Neural cell (in vitro differentiated cells): ENCODE results near the gene TRIM8. TPM values are rescaled to one million over a fixed set of nuclear protein-coding genes. Genes with fewer than 3 reads are reported as not detected.

Experiments
- H2AFZ ChIP-seq: fragments of 200-600, 300-800 bp; sonication (generic), shearing (Covaris generic); 2 replicates; pipeline ENCODE4 v1.6.0; 2014; ENCODE audit warnings: low read depth, mild to moderate bottlenecking, antibody characterized with exemption, low read length, moderate library complexity
- H3F3A ChIP-seq: fragments of 200-600 bp; shearing (Covaris generic); 2 replicates; pipeline ENCODE4 v1.6.1; 2016; ENCODE audit warnings: mild to moderate bottlenecking, moderate library complexity, mixed read lengths, antibody characterized with exemption, low read length; ENCODE audit not compliant: insufficient read depth, poor library complexity, severe bottlenecking
- H3K27ac ChIP-seq: fragments of 200-600, 300-800 bp; sonication (generic), shearing (Covaris generic); 2 replicates; pipeline ENCODE4 v1.5.1; 2014; ENCODE audit warnings: mild to moderate bottlenecking, low read length, moderate library complexity
- H3K27me3 ChIP-seq: fragments of 300-800, 200-600 bp; sonication (generic), shearing (Covaris generic); 2 replicates; pipeline ENCODE4 v1.6.0; 2014; ENCODE audit warnings: mild to moderate bottlenecking, low read depth, low read length, moderate library complexity; ENCODE audit not compliant: insufficient read depth
- H3K36me3 ChIP-seq: fragments of 300-800, 200-600 bp; sonication (generic), shearing (Covaris generic); 2 replicates; pipeline ENCODE4 v1.5.1; 2014; ENCODE audit warnings: mild to moderate bottlenecking, antibody characterized with exemption, low read length, moderate library complexity; ENCODE audit not compliant: insufficient read depth
- H3K4me2 ChIP-seq: fragments of 300-800, 200-600 bp; sonication (generic), shearing (Covaris generic); 2 replicates; pipeline ENCODE4 v1.6.0; 2014; ENCODE audit warnings: mild to moderate bottlenecking, low read length
- H3K4me3 ChIP-seq: fragments of 300-800, 200-600 bp; sonication (generic), shearing (Covaris generic); 2 replicates; pipeline ENCODE4 v1.5.1; 2014; ENCODE audit warnings: mild to moderate bottlenecking, low read length, moderate library complexity
- H3K79me2 ChIP-seq: fragments of 200-600 bp; shearing (Covaris generic); replicated peaks from 2 replicates; pipeline ENCODE4 v1.6.0; 2014; ENCODE audit warnings: mild to moderate bottlenecking, low read length, moderate library complexity; ENCODE audit not compliant: insufficient read depth
- H3K9ac ChIP-seq: fragments of 300-800, 200-600 bp; sonication (generic), shearing (Covaris generic); 2 replicates; pipeline ENCODE4 v1.6.1; 2016; ENCODE audit warnings: mild to moderate bottlenecking, low read length, mixed read lengths
- H3K9me2 ChIP-seq: fragments of 200-600 bp; shearing (Covaris generic); 2 replicates; pipeline ENCODE4 v1.6.1; 2016; ENCODE audit warnings: mild to moderate bottlenecking, low read length, mixed read lengths; ENCODE audit not compliant: insufficient read depth
- H3K9me3 ChIP-seq: fragments of 200-600, 300-800 bp; sonication (generic), shearing (Covaris generic); 2 replicates; pipeline ENCODE4 v1.6.1; 2016; ENCODE audit warnings: mild to moderate bottlenecking, mixed run types, low read length, moderate library complexity, mixed read lengths
- H4K20me1 ChIP-seq: fragments of 200-600 bp; shearing (Covaris generic); 2 replicates; pipeline ENCODE4 v1.6.1; 2016; ENCODE audit warnings: mild to moderate bottlenecking, mixed run types; ENCODE audit not compliant: insufficient read depth
- EP300 ChIP-seq: fragments of 450-650 bp; conservative IDR thresholded peaks from 2 replicates; pipeline ENCODE4 v1.6.1; 2014; ENCODE audit warnings: antibody characterized with exemption, mild to moderate bottlenecking, moderate library complexity; ENCODE audit not compliant: poor library complexity, severe bottlenecking
- EZH2 ChIP-seq: fragments of 200-600, 300-800 bp; shearing (Covaris generic), sonication (generic); IDR thresholded peaks from 2 replicates; pipeline ENCODE4 v1.6.1; 2014; ENCODE audit warnings: antibody characterized with exemption, low read length, borderline replicate concordance, mild to moderate bottlenecking; ENCODE audit not compliant: insufficient read depth, poor library complexity, severe bottlenecking
- MXI1 ChIP-seq: fragments of 450-650 bp; conservative IDR thresholded peaks from 2 replicates; pipeline ENCODE4 v1.6.1; 2014; ENCODE audit warnings: antibody characterized with exemption, mild to moderate bottlenecking; ENCODE audit not compliant: poor library complexity, severe bottlenecking
- POLR2AphosphoS5 ChIP-seq: IDR thresholded peaks from 2 replicates; pipeline ENCODE4 v1.6.1; 2012
- RAD21 ChIP-seq: fragments of 450-650 bp; conservative IDR thresholded peaks from 2 replicates; pipeline ENCODE4 v1.6.1; 2014; ENCODE audit warnings: antibody characterized with exemption, mild to moderate bottlenecking, moderate library complexity
- SMC3 ChIP-seq: fragments of 450-650 bp; conservative IDR thresholded peaks from 2 replicates; pipeline ENCODE4 v1.6.1; 2014; ENCODE audit warnings: antibody characterized with exemption, mild to moderate bottlenecking, moderate library complexity; ENCODE audit not compliant: poor library complexity
- TAF1 ChIP-seq: IDR thresholded peaks from 2 replicates; pipeline ENCODE4 v1.6.1; 2012; ENCODE audit warnings: low read depth
- polyA plus RNA-seq: library from polyadenylated mRNA; depleted of rRNA; stranded (reverse); fragments of >200 nt; gene quantifications from 2 replicates; pipeline ENCODE4 v1.2.3, GENCODE V29; 2014
- TF ChIP-seq, protein P1 (sequence below): IDR thresholded peaks from 2 replicates; pipeline ENCODE4 v1.6.1; 2012; ENCODE audit warnings: borderline replicate concordance
- TF ChIP-seq, protein P2 (sequence below): fragments of 450-650 bp; IDR thresholded peaks from 2 replicates; pipeline ENCODE4 v1.5.1; 2014; ENCODE audit warnings: antibody characterized with exemption, mild to moderate bottlenecking, moderate library complexity; ENCODE audit not compliant: poor library complexity, severe bottlenecking

The TRIM8 gene
- polyA plus RNA-seq, 1 donor from 2014 or later: 47.5 TPM

GRCh38 chr10:102645741-102646609 lies 1.7 kb downstream of the TRIM8 start:
- Histone ChIP-seq H2AFZ (no peak overlapping the region), H3F3A (no peaks in the 10 kb centered on the region), H3K4me2 (peak overlapping the region; percentile 93), H3K9me3 (no peaks in the 10 kb centered on the region), H3K27me3 (no peaks in the 10 kb centered on the region), H3K27ac (peak overlapping the region; percentile 81), H3K79me2 (peaks cover 78% of the 10 kb centered on the region), H4K20me1 (peaks cover 16% of the 10 kb centered on the region), H3K36me3 (no peaks in the 10 kb centered on the region), H3K9ac (peak overlapping the region; percentile 99), H3K4me3 (peak overlapping the region; percentile 97), H3K9me2 (no peaks in the 10 kb centered on the region)
- no peak for TF ChIP-seq EP300
- TF ChIP-seq TAF1: peak; percentile 82
- no peak for TF ChIP-seq SMC3
- TF ChIP-seq POLR2AphosphoS5: peak; percentile 37
- no peak for TF ChIP-seq EZH2
- TF ChIP-seq, protein P1, sequence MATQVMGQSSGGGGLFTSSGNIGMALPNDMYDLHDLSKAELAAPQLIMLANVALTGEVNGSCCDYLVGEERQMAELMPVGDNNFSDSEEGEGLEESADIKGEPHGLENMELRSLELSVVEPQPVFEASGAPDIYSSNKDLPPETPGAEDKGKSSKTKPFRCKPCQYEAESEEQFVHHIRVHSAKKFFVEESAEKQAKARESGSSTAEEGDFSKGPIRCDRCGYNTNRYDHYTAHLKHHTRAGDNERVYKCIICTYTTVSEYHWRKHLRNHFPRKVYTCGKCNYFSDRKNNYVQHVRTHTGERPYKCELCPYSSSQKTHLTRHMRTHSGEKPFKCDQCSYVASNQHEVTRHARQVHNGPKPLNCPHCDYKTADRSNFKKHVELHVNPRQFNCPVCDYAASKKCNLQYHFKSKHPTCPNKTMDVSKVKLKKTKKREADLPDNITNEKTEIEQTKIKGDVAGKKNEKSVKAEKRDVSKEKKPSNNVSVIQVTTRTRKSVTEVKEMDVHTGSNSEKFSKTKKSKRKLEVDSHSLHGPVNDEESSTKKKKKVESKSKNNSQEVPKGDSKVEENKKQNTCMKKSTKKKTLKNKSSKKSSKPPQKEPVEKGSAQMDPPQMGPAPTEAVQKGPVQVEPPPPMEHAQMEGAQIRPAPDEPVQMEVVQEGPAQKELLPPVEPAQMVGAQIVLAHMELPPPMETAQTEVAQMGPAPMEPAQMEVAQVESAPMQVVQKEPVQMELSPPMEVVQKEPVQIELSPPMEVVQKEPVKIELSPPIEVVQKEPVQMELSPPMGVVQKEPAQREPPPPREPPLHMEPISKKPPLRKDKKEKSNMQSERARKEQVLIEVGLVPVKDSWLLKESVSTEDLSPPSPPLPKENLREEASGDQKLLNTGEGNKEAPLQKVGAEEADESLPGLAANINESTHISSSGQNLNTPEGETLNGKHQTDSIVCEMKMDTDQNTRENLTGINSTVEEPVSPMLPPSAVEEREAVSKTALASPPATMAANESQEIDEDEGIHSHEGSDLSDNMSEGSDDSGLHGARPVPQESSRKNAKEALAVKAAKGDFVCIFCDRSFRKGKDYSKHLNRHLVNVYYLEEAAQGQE: peak; percentile 50
- TF ChIP-seq RAD21: no peak
- TF ChIP-seq, protein P2, sequence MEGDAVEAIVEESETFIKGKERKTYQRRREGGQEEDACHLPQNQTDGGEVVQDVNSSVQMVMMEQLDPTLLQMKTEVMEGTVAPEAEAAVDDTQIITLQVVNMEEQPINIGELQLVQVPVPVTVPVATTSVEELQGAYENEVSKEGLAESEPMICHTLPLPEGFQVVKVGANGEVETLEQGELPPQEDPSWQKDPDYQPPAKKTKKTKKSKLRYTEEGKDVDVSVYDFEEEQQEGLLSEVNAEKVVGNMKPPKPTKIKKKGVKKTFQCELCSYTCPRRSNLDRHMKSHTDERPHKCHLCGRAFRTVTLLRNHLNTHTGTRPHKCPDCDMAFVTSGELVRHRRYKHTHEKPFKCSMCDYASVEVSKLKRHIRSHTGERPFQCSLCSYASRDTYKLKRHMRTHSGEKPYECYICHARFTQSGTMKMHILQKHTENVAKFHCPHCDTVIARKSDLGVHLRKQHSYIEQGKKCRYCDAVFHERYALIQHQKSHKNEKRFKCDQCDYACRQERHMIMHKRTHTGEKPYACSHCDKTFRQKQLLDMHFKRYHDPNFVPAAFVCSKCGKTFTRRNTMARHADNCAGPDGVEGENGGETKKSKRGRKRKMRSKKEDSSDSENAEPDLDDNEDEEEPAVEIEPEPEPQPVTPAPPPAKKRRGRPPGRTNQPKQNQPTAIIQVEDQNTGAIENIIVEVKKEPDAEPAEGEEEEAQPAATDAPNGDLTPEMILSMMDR: no peak
- no peak for TF ChIP-seq MXI1

DNA sequence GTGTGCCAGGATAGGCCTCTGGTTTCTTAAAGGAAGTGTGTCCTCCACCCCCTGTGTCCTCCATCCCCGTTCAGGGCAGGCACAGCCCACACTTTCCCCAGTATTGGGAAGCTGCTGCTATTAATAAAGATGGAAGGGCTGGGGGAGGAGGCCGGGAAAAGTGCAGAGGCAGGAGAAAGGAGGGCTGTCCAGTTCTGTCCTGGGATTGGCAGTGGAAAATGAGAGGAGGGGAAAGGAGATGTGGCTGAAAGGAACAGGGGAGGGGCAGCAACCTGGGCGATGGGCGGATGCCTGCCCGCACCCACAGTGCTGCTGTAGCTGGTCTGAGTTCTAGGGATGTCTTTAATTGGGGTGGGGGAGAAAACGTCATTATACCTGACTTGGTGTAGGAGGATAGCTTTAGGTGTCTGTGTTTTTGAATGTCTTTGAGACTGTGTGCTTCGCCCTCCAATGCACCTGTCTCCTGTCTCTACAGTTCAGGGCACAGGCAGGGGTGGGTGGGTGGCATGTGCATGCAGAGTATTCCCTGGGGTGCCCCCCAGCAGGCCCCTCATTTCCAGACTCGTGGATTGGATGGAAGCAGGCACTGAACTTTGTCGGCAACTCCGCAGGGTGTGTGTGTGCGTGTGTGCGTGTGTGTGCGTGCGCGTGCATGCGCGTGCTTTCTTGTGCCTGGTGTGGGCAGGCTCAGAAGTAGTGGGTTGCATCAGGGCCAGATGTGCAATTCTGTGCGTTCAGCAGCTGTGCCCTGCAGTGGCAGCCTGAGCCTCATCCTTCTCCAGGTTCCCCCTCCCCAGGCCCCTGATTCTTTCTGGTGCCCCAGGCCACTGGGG lies 2.5 kb downstream of the TRIM8 start:
- H3K9me2 ChIP-seq: no peaks in the 10 kb centered on the region
- peak overlapping the region; percentile 99 for H3K9ac ChIP-seq
- H3K9me3 ChIP-seq: no peaks in the 10 kb centered on the region
- no peaks in the 10 kb centered on the region for H3K36me3 ChIP-seq
- H3K4me3 ChIP-seq: peak overlapping the region; percentile 97
- H2AFZ ChIP-seq: no peak overlapping the region
- peaks cover 18% of the 10 kb centered on the region for H4K20me1 ChIP-seq
- H3K27me3 ChIP-seq: no peaks in the 10 kb centered on the region
- H3F3A ChIP-seq: no peaks in the 10 kb centered on the region
- TF ChIP-seq SMC3 (no peak), TAF1 (no peak), EZH2 (no peak), MXI1 (no peak), RAD21 (no peak), POLR2AphosphoS5 (no peak), EP300 (no peak)
- TF ChIP-seq, protein P2: no peak
- TF ChIP-seq, protein P1: no peak
- H3K4me2 ChIP-seq: peak overlapping the region; percentile 93
- peak overlapping the region; percentile 81 for H3K27ac ChIP-seq
- peaks cover 87% of the 10 kb centered on the region for H3K79me2 ChIP-seq
